ENCODE measurements around the gene KAT8. TPM values are rescaled to one million over a fixed set of nuclear protein-coding genes. Genes with fewer than 3 reads are reported as not detected.
A peak's percentile ranks its signal among the peaks of the same experiment; 100 is the strongest.

KAT8 gene
- total and polyA plus RNA-seq, 2 of the 13 experiments (the other 11 are each of a cell fraction or from before 2014, with no cell fraction given) = 79.0 to 84.2 TPM

GRCh38 chr16:31093132-31093703 is 24.2 kb upstream of the KAT8 start (continued):
- TF ChIP-seq ZBED4 (CRISPR knock-in tag; IDR thresholded peaks at IDR 0.05; ENCODE audit: borderline replicate concordance) = no peak
- no peak for TF ChIP-seq ZBTB43 (CRISPR knock-in tag; conservative IDR thresholded peaks at IDR 0.05)
- TF ChIP-seq CC2D1A (CRISPR knock-in tag; IDR thresholded peaks at IDR 0.05) = no peak
- TF ChIP-seq HNF4A (CRISPR knock-in tag; IDR thresholded peaks at IDR 0.05) = peak; percentile 54
- no peak for TF ChIP-seq ZNF253 (CRISPR knock-in tag; IDR thresholded peaks at IDR 0.05; ENCODE audit: borderline replicate concordance)
- TF ChIP-seq RNF2 (conservative IDR thresholded peaks at IDR 0.05; ENCODE audit: low read depth) = no peak
- no peak for TF ChIP-seq THYN1 (CRISPR knock-in tag; IDR thresholded peaks at IDR 0.05; ENCODE audit: borderline replicate concordance, low read depth)
- no peak for TF ChIP-seq TRAFD1 (CRISPR knock-in tag; IDR thresholded peaks at IDR 0.05; ENCODE audit: borderline replicate concordance)
- peak; percentile 35; the same call in 1 of the 2 replicates for TF ChIP-seq KDM5B (CRISPR knock-in tag; IDR thresholded peaks at IDR 0.05; ENCODE audit: borderline replicate concordance)
- TF ChIP-seq ZSCAN12 (CRISPR knock-in tag; IDR thresholded peaks at IDR 0.05) = no peak
- TF ChIP-seq RXRB (CRISPR knock-in tag; IDR thresholded peaks at IDR 0.05; ENCODE audit: borderline replicate concordance) = peak; percentile 44; the same call in 1 of the 2 replicates
- TF ChIP-seq ZFP36L2 (CRISPR knock-in tag; IDR thresholded peaks at IDR 0.05) = no peak
- no peak for TF ChIP-seq DR1 (CRISPR knock-in tag; IDR thresholded peaks at IDR 0.05)
- peak; percentile 12; the same call in 1 of the 2 replicates for TF ChIP-seq ZFX (CRISPR knock-in tag; IDR thresholded peaks at IDR 0.05; ENCODE audit: low read depth)
- no peak for TF ChIP-seq PAWR (CRISPR knock-in tag; IDR thresholded peaks at IDR 0.05; ENCODE audit: borderline replicate concordance)
- peak; percentile 3; the same call in 1 of the 2 replicates for TF ChIP-seq ZNF580 (CRISPR knock-in tag; IDR thresholded peaks at IDR 0.05; ENCODE audit: borderline replicate concordance, low read depth)
- no peak for TF ChIP-seq ZNF513 (CRISPR knock-in tag; conservative IDR thresholded peaks at IDR 0.05)
- no peak for TF ChIP-seq XBP1 (CRISPR knock-in tag; IDR thresholded peaks at IDR 0.05)
- TF ChIP-seq TMF1 (CRISPR knock-in tag; IDR thresholded peaks at IDR 0.05; ENCODE audit: low read depth) = no peak; the same call in 1 of the 2 replicates

All from HepG2 (cell line).